ENCODE results near the gene ORM1.

ORM1 gene

DNA sequence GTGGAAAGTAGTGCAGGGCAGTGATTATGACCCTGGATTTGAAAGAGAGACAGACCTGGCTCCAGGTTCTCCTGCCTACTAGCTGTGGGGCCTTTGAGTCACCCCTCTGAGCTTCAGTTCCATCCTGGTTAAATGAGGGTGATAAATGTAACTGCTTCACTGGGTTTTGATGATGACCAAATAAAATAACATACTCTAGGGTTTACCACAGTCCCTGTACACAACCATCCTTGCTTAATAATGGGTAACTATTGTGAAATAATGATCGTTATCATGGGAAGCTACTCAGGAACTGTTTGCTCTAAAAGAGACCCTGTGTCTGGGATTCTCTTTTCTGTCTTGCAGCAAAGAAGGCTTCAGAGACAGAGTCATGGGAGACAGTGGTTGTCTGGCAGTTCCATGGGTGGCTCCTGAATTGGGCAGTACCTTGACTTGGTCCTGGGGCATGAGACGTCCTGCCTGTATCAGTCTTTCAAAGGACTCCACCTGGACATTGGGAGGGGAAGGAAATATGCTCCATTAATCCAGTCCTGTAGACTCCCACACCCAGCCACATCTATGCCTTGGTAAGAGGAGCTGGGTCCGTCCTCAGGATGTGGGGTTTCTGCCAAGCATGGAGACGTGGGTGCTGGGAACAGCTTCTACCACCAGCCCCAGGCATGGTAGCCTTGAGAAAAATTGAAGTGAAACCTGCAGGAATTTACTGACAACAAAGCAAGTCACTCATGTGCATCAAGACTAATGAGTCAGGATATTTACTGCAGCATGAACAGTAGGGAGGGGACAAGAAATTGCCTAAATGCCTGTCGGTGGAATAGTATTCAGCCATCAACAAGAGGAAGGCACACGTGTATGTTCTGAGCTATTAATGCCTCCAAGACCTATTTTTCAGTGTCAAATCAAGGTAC lies 41.5 kb downstream of the ORM1 start:
- peak; percentile 76 to 87 for DNase-seq (ENCODE audit: low read depth in 2 of 2)
- no peak overlapping the region for H3K4me3 ChIP-seq (replicated peaks in 1 of 2; ENCODE audit: low read depth in 2 of 2, low read length in 2 of 2)
- TF ChIP-seq, protein P1, sequence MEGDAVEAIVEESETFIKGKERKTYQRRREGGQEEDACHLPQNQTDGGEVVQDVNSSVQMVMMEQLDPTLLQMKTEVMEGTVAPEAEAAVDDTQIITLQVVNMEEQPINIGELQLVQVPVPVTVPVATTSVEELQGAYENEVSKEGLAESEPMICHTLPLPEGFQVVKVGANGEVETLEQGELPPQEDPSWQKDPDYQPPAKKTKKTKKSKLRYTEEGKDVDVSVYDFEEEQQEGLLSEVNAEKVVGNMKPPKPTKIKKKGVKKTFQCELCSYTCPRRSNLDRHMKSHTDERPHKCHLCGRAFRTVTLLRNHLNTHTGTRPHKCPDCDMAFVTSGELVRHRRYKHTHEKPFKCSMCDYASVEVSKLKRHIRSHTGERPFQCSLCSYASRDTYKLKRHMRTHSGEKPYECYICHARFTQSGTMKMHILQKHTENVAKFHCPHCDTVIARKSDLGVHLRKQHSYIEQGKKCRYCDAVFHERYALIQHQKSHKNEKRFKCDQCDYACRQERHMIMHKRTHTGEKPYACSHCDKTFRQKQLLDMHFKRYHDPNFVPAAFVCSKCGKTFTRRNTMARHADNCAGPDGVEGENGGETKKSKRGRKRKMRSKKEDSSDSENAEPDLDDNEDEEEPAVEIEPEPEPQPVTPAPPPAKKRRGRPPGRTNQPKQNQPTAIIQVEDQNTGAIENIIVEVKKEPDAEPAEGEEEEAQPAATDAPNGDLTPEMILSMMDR (IDR thresholded peaks at IDR 0.05; ENCODE audit: low read depth, low read length) = no peak

DNA sequence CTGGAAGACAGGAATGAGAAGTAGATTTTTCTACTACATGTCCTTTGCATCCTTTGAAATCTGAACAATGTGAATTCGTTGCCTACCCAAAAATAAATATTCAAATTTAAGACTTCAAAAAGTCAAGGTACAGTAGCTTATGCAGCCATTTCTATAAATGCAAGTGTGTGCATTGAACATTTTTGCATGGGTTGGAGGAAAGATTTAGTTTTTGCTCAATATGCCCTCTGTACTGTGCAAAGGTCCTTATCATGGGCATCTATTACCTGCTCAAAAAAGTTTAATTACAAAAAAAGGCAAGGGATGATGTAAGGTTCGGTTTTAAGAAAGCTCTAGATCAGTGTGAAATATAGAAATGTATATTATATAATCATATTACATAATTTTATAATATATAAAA lies 42.3 kb downstream of the ORM1 start:
- no peak overlapping the region for H3K4me3 ChIP-seq (replicated peaks in 1 of 2; ENCODE audit: low read depth in 2 of 2, low read length in 2 of 2)
- TF ChIP-seq, protein P1 (IDR thresholded peaks at IDR 0.05; ENCODE audit: low read depth, low read length) = no peak
- no peak for DNase-seq (ENCODE audit: low read depth in 2 of 2)

DNA sequence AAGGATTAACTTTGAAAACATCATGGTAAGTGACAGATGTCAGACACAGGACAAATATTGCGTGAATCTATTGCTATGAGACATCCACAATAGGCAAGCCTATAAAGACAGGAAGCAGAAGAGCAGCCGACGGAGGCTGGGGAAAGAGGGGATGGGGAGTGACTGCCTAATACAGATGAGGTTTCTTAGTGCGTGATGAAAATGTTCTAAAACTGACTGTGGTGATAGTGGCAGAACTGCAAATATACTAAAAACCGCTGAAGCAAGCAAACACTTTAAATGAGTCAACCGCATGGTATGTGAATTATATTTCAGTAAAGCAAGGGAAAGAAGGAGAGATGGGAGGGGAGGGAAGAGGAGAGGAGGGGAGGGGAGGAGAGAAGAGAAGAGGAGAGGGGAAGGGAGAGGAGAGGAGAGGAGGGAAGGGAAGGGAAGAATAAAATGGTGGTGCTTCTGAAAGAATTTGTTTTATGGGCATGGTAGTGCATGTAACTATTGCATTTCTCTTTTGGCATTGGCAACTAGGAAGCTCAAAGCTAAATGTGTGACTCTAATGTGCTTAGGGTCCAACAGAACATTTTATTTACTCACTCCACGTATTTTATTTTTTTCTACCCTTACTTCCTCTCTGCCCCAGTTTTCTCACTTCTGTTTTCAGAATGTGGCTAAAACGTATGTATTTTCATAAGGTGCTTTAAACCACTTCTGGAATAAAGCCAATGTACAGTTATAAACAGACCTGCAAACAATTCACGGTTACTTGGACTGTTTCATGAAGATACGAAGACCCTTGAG lies 43.6 kb downstream of the ORM1 start:
- DNase-seq (ENCODE audit: low read depth in 2 of 2) = peak; percentile 82 to 88
- TF ChIP-seq, protein P1 (IDR thresholded peaks at IDR 0.05; ENCODE audit: low read depth, low read length) = no peak
- no peak overlapping the region for H3K4me3 ChIP-seq (replicated peaks in 1 of 2; ENCODE audit: low read depth in 2 of 2, low read length in 2 of 2)

DNA sequence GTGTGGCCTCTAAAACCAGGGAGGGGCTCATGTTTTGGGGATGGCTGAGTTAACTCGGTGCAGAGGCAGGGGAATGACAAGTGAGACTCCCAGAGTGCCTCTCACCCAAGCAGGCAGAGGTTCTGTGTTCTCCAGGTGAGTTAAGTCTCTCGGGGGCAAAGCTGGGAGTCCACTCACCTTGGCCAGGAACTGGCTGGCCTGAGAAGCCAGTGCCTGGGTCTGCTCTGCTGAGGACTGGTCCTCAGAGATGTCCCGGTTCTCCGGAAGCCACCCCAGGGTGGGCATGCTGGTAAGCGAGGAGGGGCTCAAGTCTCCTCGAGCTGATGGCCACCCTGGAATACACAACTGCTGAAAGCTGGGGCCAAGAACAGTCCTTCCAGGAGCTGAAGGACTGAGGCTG lies 44.5 kb downstream of the ORM1 start:
- TF ChIP-seq, protein P1 (IDR thresholded peaks at IDR 0.05; ENCODE audit: low read depth, low read length) = no peak
- H3K4me3 ChIP-seq (replicated peaks in 1 of 2; ENCODE audit: low read depth in 2 of 2, low read length in 2 of 2) = no peak overlapping the region

DNA sequence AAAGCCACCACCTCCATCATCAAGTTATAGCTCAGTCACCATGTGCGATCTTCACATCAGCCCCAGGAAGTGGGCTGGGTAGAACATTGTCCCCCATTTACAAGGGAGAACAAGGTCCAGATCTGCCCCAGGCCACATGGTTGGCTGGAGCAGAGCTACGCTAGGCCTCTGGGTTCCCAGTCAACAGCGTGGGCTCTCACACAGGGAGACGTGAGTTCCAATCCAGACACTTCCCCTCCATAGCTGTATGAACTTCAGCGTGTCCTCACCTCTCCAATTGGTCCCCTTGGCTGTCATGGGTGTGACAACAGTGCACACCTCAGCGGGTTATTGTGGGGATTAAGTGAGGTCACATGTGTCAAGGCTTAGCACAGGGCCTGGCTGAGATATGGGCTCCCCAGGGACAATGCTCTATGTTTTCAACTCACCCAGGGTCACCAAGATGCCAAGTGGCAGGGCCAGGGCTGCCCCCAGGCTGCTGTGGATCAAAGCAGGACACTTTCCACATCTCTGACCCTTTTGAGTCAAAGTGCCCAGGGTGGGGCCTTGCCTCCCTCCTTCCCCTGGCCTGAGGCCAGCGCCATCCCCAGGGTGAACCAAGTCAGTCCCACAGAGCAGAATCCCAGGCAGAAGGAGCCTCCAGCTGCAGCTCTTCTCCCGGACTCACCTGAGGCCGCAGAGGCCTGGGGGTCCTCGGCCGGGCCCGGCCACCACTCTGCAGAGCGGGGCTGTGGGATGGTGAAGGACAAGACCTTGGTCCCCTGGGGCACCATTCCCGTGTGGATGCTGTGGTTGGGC lies 45.1 kb downstream of the ORM1 start:
- no peak overlapping the region for H3K4me3 ChIP-seq (replicated peaks in 1 of 2; ENCODE audit: low read depth in 2 of 2, low read length in 2 of 2)
- TF ChIP-seq, protein P1 (IDR thresholded peaks at IDR 0.05; ENCODE audit: low read depth, low read length) = no peak
- DNase-seq (ENCODE audit: low read depth in 2 of 2) = no peak

More for the DNA sequence above, 44.5 kb downstream of the ORM1 start:
- no peak for DNase-seq (ENCODE audit: low read depth in 2 of 2)

All from cardiac fibroblast (primary cell).